HepG2 (cell line): Measurements from ENCODE around the gene MYOM1. TPM values are rescaled to one million over a fixed set of nuclear protein-coding genes. Genes with fewer than 3 reads are reported as not detected.

Source experiments
- ARNT2 ChIP-seq: sonication (generic); formaldehyde crosslinking; IDR thresholded peaks from 2 replicates; pipeline ENCODE4 v1.8.0; 2022; ENCODE audit warnings: mild to moderate bottlenecking, low read depth, missing genetic modification reagents, moderate library complexity
- CENPT ChIP-seq: sonication (generic); formaldehyde crosslinking; IDR thresholded peaks from 2 replicates; pipeline ENCODE4 v1.8.0; 2022; ENCODE audit warnings: low read depth, mild to moderate bottlenecking, moderate library complexity, missing genetic modification reagents
- ETV6 ChIP-seq: sonication (generic); formaldehyde crosslinking; conservative IDR thresholded peaks from 2 replicates; pipeline ENCODE4 v1.4.0; 2020; ENCODE audit warnings: missing genetic modification reagents
- HOMEZ ChIP-seq: IDR thresholded peaks from 2 replicates; pipeline ENCODE4 v1.6.1; 2016; ENCODE audit warnings: low read depth
- IRF2 ChIP-seq: IDR thresholded peaks from 2 replicates; pipeline ENCODE4 v1.6.1; 2018; ENCODE audit warnings: missing genetic modification reagents, missing compliant biosample characterization
- LCORL ChIP-seq, 2 experiments: fragments of 450-650 bp in 1 of 2; sonication (generic) in 1 of 2; formaldehyde crosslinking in 1 of 2; IDR thresholded peaks; 2 replicates each; pipeline versions ENCODE4 v1.5.0 to v1.6.1; 2017 to 2020; ENCODE audit warnings: antibody characterized with exemption in 1 of 2, missing genetic modification reagents in 1 of 2
- MTF2 ChIP-seq: sonication (generic); formaldehyde crosslinking; IDR thresholded peaks from 2 replicates; pipeline ENCODE4 v1.5.0; 2020; ENCODE audit warnings: missing genetic modification reagents, borderline replicate concordance
- NPAS2 ChIP-seq: sonication (generic); formaldehyde crosslinking; IDR thresholded peaks from 2 replicates; pipeline ENCODE4 v1.8.0; 2022; ENCODE audit warnings: mild to moderate bottlenecking, missing genetic modification reagents, borderline replicate concordance
- PAXIP1 ChIP-seq: sonication (generic); formaldehyde crosslinking; conservative IDR thresholded peaks from 2 replicates; pipeline ENCODE4 v1.4.0; 2020; ENCODE audit warnings: mild to moderate bottlenecking, missing genetic modification reagents, moderate library complexity
- SIN3B ChIP-seq: fragments of 150-350 bp; IDR thresholded peaks from 2 replicates; pipeline ENCODE4 v1.6.1; 2014; ENCODE audit warnings: low read length
- SRY ChIP-seq: sonication (generic); formaldehyde crosslinking; IDR thresholded peaks from 2 replicates; pipeline ENCODE4 v1.8.0; 2022; ENCODE audit warnings: mild to moderate bottlenecking, missing genetic modification reagents
- TOE1 ChIP-seq: sonication (generic); formaldehyde crosslinking; IDR thresholded peaks from 2 replicates; pipeline ENCODE4 v1.4.0; 2020; ENCODE audit warnings: mild to moderate bottlenecking, missing genetic modification reagents
- ZNF230 ChIP-seq: sonication (generic); formaldehyde crosslinking; IDR thresholded peaks from 2 replicates; pipeline ENCODE4 v1.4.0; 2020; ENCODE audit warnings: mild to moderate bottlenecking, missing genetic modification reagents
- ZNF264 ChIP-seq: sonication (generic); formaldehyde crosslinking; IDR thresholded peaks from 2 replicates; pipeline ENCODE4 v1.4.0; 2020; ENCODE audit warnings: missing genetic modification reagents
- ZNF34 ChIP-seq: sonication (generic); formaldehyde crosslinking; IDR thresholded peaks from 2 replicates; pipeline ENCODE4 v1.4.0; 2020; ENCODE audit warnings: mild to moderate bottlenecking, missing genetic modification reagents, borderline replicate concordance
- ZNF367 ChIP-seq: sonication (generic); formaldehyde crosslinking; IDR thresholded peaks from 2 replicates; pipeline ENCODE4 v1.4.0; 2020; ENCODE audit warnings: missing genetic modification reagents, borderline replicate concordance
- ZNF552 ChIP-seq: sonication (generic); formaldehyde crosslinking; IDR thresholded peaks from 2 replicates; pipeline ENCODE4 v1.9.0; 2022; ENCODE audit warnings: missing genetic modification reagents, mild to moderate bottlenecking, borderline replicate concordance
- ZNF691 ChIP-seq: sonication (generic); formaldehyde crosslinking; IDR thresholded peaks from 2 replicates; pipeline ENCODE4 v1.4.0; 2020; ENCODE audit warnings: missing genetic modification reagents, low read depth, mild to moderate bottlenecking, borderline replicate concordance
- ZNF747 ChIP-seq: sonication (generic); formaldehyde crosslinking; IDR thresholded peaks from 2 replicates; pipeline ENCODE4 v1.8.1; 2023; ENCODE audit warnings: missing genetic modification reagents, mild to moderate bottlenecking, borderline replicate concordance
- ZNF773 ChIP-seq: sonication (generic); formaldehyde crosslinking; IDR thresholded peaks from 2 replicates; pipeline ENCODE4 v1.4.0; 2020; ENCODE audit warnings: missing genetic modification reagents, borderline replicate concordance
- polyA plus RNA-seq, 8 experiments: library from polyadenylated mRNA; depleted of rRNA in 3 of 8; stranded (reverse) in 7 of 8; unstranded in 1 of 8; fragments of >200 nt; fragmentation: Illumina TruSeq in 4 of 8; extraction: Trizol in 4 of 8; gene quantifications; 2 replicates each; pipeline versions ENCODE4 v1.2.1 to v1.2.3, GENCODE V29; 2011 to 2016; ENCODE audit warnings: low read depth in 4 of 8, missing spikeins in 1 of 8, mixed read lengths in 1 of 8; ENCODE audit not compliant: insufficient read depth in 1 of 8
- total RNA-seq, 5 experiments: library from RNA; depleted of rRNA; stranded (reverse); fragments of >200 nt; fragmentation: Illumina TruSeq; extraction: Trizol; gene quantifications; 2 replicates each; pipeline ENCODE4 v1.2.3, GENCODE V29; 2016; ENCODE audit warnings: low read depth in 1 of 5
- TF ChIP-seq, protein P1 (sequence below): sonication (generic); formaldehyde crosslinking; IDR thresholded peaks from 2 replicates; pipeline ENCODE4 v1.8.0; 2022; ENCODE audit warnings: mild to moderate bottlenecking, missing genetic modification reagents, borderline replicate concordance

The MYOM1 gene
- total and polyA plus RNA-seq, 2 of the 13 experiments (the other 11 are each of a cell fraction or from before 2014, with no cell fraction given) = 0.46 to 0.98 TPM

- TF ChIP-seq, protein P1, sequence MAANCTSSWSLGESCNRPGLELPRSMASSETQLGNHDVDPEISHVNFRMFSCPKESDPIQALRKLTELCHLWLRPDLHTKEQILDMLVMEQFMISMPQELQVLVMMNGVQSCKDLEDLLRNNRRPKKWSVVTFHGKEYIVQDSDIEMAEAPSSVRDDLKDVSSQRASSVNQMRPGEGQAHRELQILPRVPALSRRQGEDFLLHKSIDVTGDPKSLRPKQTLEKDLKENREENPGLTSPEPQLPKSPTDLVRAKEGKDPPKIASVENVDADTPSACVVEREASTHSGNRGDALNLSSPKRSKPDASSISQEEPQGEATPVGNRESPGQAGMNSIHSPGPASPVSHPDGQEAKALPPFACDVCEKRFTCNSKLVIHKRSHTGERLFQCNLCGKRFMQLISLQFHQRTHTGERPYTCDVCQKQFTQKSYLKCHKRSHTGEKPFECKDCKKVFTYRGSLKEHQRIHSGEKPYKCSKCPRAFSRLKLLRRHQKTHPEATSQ = no peak
- no peak for TF ChIP-seq TOE1 (CRISPR knock-in tag)
- peak; percentile 57; the same call in 1 of the 2 replicates for TF ChIP-seq ZNF264 (CRISPR knock-in tag)
- TF ChIP-seq ZNF230 (CRISPR knock-in tag) = no peak; the same call in 1 of the 2 replicates
- peak; percentile 58; the same call in 1 of the 2 replicates for TF ChIP-seq SIN3B
- no peak for TF ChIP-seq ZNF691
- peak; percentile 93 for TF ChIP-seq ETV6
- TF ChIP-seq HOMEZ (CRISPR knock-in tag) = no peak
- peak; percentile 87 for TF ChIP-seq ZNF747 (CRISPR knock-in tag)
- TF ChIP-seq ARNT2 = peak; percentile 84
- peak; percentile 87 for TF ChIP-seq LCORL (IDR thresholded peaks at IDR 0.05)
- TF ChIP-seq LCORL (CRISPR knock-in tag; IDR thresholded peaks at IDR 0.05) = peak; percentile 93
- peak; percentile 83; the same call in 1 of the 2 replicates for TF ChIP-seq SRY
- TF ChIP-seq ZNF34 (CRISPR knock-in tag) = no peak
- no peak for TF ChIP-seq NPAS2
- no peak for TF ChIP-seq ZNF367 (CRISPR knock-in tag)
- 0 out of 2 replicates have a peak, but pooled peaks have one; percentile 62 for TF ChIP-seq ZNF773 (CRISPR knock-in tag)
- no peak for TF ChIP-seq CENPT
- TF ChIP-seq IRF2 (CRISPR knock-in tag) = 0 out of 2 replicates have a peak, but pooled peaks have one; percentile 25
- TF ChIP-seq ZNF552 (CRISPR knock-in tag) = peak; percentile 82
- TF ChIP-seq PAXIP1 (CRISPR knock-in tag) = peak; percentile 60
- TF ChIP-seq MTF2 = 0 out of 2 replicates have a peak, but pooled peaks have one; percentile 22
These were observed 41.8 kb upstream of the MYOM1 start, which contains the start of gene MYL12B (continued) for GRCh38 chr18:3261373-3262233.
